GM19351 (cell line): ENCODE data around the gene MVD.

Experiments
- ATAC-seq: cut with Tn5 transposase; IDR thresholded peaks from one replicate; pipeline ENCODE4 v1.9.1; 2021; ENCODE audit warnings: mild to moderate bottlenecking, moderate library complexity; ENCODE audit not compliant: unreplicated experiment

The MVD gene

GRCh38 chr16:88656291-88656980, 6.5 kb downstream of the MVD start:
- ATAC-seq = no peak

- ATAC-seq = no peak
Observed at GRCh38 chr16:88655733-88656281, 7.1 kb downstream of the MVD start.

GRCh38 chr16:88655053-88655732, 7.7 kb downstream of the MVD start:
- no peak for ATAC-seq

GRCh38 chr16:88654363-88655052, 8.4 kb downstream of the MVD start:
- no peak for ATAC-seq

GRCh38 chr16:88653596-88654362, 9.1 kb downstream of the MVD start:
- ATAC-seq = no peak

GRCh38 chr16:88653101-88653500, 9.8 kb downstream of the MVD start:
- no peak for ATAC-seq

- no peak for ATAC-seq
Observed at GRCh38 chr16:88652762-88653063, 10.2 kb downstream of the MVD start.

- ATAC-seq = no peak
Observed at GRCh38 chr16:88651989-88652761, 10.7 kb downstream of the MVD start.

GRCh38 chr16:88651276-88651988, 11.5 kb downstream of the MVD start:
- peak; percentile 74 for ATAC-seq

- peak; percentile 73 for ATAC-seq
Observed at GRCh38 chr16:88650749-88651275, 12.1 kb downstream of the MVD start, which contains the start of gene CYBA. Gene CYBA (minus strand): TSS chr16:88651053. CDS start chr16:88651013, 40 bp downstream.

GRCh38 chr16:88649924-88650748, 12.8 kb downstream of the MVD start:
- ATAC-seq = no peak

GRCh38 chr16:88649195-88649923, 13.5 kb downstream of the MVD start:
- no peak for ATAC-seq

GRCh38 chr16:88647178-88648070, 15.5 kb downstream of the MVD start:
- ATAC-seq = no peak

GRCh38 chr16:88646345-88647034, 16.4 kb downstream of the MVD start:
- ATAC-seq = no peak

- no peak for ATAC-seq
Observed at GRCh38 chr16:88645941-88646340, 16.9 kb downstream of the MVD start.

GRCh38 chr16:88645455-88645854, 17.4 kb downstream of the MVD start:
- no peak for ATAC-seq

- ATAC-seq = no peak
Observed at GRCh38 chr16:88643644-88643932, 19.3 kb downstream of the MVD start.
